Activated T-cell treated with anti-CD3 and anti-CD28 coated beads, Interleukin-2, amount 50 U/mL, for 72 hours (primary cell): ENCODE measurements around the gene ARSI. TPM values are rescaled to one million over a fixed set of nuclear protein-coding genes. Genes with fewer than 3 reads are reported as not detected.

Experiments used
- ATAC-seq, 2 donors: fragments of 150-1000 bp; cut with Tn5 transposase; replicated peaks in 1 of 2; 2 replicates each; pipeline ENCODE4 v1.10.0; 2021; ENCODE audit warnings: moderate library complexity in 2 of 2, mild to moderate bottlenecking in 1 of 2
- DNase-seq, 2 donors: peaks; one replicate each; pipeline ENCODE4 v3.0.0; 2021 to 2022; ENCODE audit warnings: mixed read lengths in 1 of 2
- H3K27ac Mint-ChIP-seq: one replicate; pipeline ENCODE4 v1.8.0; 2022; ENCODE audit warnings: mild to moderate bottlenecking, moderate library complexity, mixed read lengths
- H3K27me3 Mint-ChIP-seq: one replicate; pipeline ENCODE4 v1.8.0; 2022; ENCODE audit warnings: low read depth, mixed read lengths
- H3K36me3 Mint-ChIP-seq, 2 donors: one replicate each; pipeline ENCODE4 v1.8.0; 2022; ENCODE audit warnings: mixed read lengths in 2 of 2, mild to moderate bottlenecking in 1 of 2; ENCODE audit not compliant: insufficient read depth in 2 of 2
- H3K4me1 Mint-ChIP-seq: one replicate; pipeline ENCODE4 v1.8.0; 2022; ENCODE audit warnings: low read depth, mixed read lengths
- H3K4me3 Mint-ChIP-seq, 2 donors: one replicate each; pipeline ENCODE4 v1.8.0; 2022; ENCODE audit warnings: mild to moderate bottlenecking in 2 of 2, mixed read lengths in 2 of 2, moderate library complexity in 2 of 2
- H3K9me3 Mint-ChIP-seq, 2 donors: one replicate each; pipeline ENCODE4 v1.8.0; 2022; ENCODE audit warnings: mixed read lengths in 2 of 2
- total RNA-seq, 2 donors: library from RNA; stranded (reverse); gene quantifications; one replicate each; pipeline ENCODE4 v1.2.3, GENCODE V29; 2022

Gene ARSI
- total RNA-seq, 2 donors from 2014 or later: not detected

DNA sequence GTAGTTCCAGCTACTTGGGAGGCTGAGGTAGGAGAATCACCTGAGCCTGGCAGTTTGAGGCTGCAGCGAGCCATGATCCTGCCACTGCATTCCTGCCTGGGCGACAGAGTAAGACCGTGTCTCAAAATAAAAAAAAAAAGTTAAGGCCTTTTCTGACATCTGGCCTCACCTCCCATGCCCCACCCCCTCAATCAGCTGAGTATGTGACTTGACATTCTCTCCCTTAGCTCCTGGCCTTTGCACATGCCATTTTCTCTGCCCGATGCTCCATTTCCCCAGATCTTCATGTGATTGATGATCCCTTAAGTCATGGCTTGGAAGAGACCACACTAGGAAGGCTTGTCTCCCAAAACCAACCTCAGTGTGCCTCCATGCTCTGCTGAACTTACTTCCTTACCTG is 37.1 kb upstream of the ARSI start:
- no peaks in the 10 kb centered on the region for H3K27me3 Mint-ChIP-seq
- DNase-seq: no peak
- H3K27ac Mint-ChIP-seq: no peak overlapping the region
- no peaks in the 10 kb centered on the region for H3K36me3 Mint-ChIP-seq
- H3K4me3 Mint-ChIP-seq: no peak overlapping the region
- H3K4me1 Mint-ChIP-seq: peaks cover 5% of the 10 kb centered on the region
- H3K9me3 Mint-ChIP-seq: no peaks in the 10 kb centered on the region
- no peak for ATAC-seq

DNA sequence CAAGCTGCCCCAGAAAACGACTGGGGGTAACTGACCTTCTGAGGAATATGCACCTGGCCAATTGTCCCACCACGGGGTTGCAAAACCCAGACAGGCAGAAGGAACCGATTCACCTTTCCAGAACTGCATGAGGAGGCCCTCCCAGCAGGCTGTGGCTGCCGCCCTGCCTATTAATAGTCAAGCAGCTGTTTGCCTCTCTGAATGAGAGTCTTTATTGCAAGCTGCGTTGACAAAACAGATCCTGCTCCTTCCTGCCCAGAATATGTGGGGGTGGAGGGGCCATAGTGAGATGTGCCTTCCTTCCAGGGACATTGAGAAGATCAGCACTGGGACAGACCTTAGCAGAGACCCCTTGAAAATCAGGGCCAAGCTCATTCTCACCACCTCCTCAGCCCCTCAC is 36.5 kb upstream of the ARSI start:
- ATAC-seq: no peak
- Mint-ChIP-seq H3K36me3 (no peaks in the 10 kb centered on the region), H3K4me1 (peaks cover 5% of the 10 kb centered on the region), H3K4me3 (no peak overlapping the region), H3K27ac (no peak overlapping the region), H3K27me3 (no peaks in the 10 kb centered on the region), H3K9me3 (no peaks in the 10 kb centered on the region)
- DNase-seq: no peak

DNA sequence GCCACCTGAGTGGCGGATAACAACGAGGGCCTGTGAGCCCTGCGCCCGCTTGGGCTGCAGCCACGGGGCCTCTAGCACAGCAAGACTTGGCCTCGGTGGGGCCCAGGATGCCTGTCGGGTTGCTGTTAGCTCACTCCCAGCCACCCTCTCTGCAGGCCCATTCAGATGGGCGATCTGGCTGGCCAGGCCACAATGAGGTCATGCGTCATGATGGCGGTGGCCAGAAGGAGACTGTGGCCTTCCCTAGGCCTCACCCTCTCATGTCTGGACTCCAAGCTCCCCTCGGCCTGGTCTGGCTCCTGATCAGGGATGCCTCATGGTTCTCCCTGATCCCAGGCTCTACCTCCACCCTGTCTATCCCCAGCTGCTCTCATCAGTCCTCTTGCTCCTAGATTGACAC is 35.8 kb upstream of the ARSI start:
- no peaks in the 10 kb centered on the region for H3K27me3 Mint-ChIP-seq
- H3K27ac Mint-ChIP-seq: no peak overlapping the region
- H3K9me3 Mint-ChIP-seq: no peaks in the 10 kb centered on the region
- H3K36me3 Mint-ChIP-seq: no peaks in the 10 kb centered on the region
- ATAC-seq: no peak
- H3K4me3 Mint-ChIP-seq: no peak overlapping the region
- no peak for DNase-seq
- H3K4me1 Mint-ChIP-seq: peaks cover 5% of the 10 kb centered on the region

DNA sequence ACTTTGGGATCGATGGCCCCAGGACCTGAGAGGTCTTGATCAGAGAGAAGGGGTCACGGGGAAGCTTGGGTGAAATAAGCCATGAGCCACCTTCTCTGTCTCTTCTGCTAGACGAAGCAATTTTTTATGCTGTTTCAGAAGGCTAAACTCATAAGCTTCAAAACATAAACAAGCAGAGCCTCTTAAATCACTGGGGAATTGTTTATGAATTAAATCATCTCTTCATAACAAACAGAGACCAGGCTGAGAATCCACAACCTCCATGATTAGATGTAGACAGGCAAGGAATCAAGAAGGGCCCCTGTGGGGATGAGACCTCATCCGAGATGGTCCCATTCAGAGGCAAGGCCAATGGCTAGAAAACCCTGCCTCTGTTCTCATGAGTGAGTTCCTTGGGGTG is 33.1 kb upstream of the ARSI start:
- Mint-ChIP-seq H3K4me3 (no peak overlapping the region), H3K9me3 (no peaks in the 10 kb centered on the region)

DNA sequence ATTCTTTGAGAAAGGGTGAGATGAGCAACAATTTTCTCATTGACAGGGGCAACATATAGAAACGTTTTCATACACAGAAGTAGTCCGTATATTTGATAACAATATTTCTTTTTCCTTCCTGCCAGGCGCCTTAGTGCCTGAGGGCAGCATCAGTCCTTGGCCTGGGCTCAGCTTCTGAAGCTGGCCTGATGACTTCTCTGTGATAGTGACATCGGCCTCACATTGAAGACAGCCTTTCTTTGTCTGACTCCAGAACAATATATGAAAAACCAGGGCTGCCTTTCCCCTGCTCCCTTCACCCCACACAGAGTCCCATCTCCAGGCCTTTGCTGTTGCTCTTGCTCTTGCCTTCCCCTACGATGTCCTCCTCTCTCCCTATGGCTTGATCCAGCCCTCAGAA is 30.7 kb upstream of the ARSI start:
- ATAC-seq (no peak), DNase-seq (no peak)
- H3K4me3 Mint-ChIP-seq: no peak overlapping the region
- H3K27ac Mint-ChIP-seq: no peak overlapping the region
- H3K9me3 Mint-ChIP-seq: no peaks in the 10 kb centered on the region
- H3K36me3 Mint-ChIP-seq: no peaks in the 10 kb centered on the region
- H3K27me3 Mint-ChIP-seq: peaks cover 8% of the 10 kb centered on the region
- H3K4me1 Mint-ChIP-seq: no peaks in the 10 kb centered on the region

More for the DNA sequence above, 33.1 kb upstream of the ARSI start:
- H3K36me3 Mint-ChIP-seq: no peaks in the 10 kb centered on the region
- ATAC-seq: no peak
- H3K27ac Mint-ChIP-seq: no peak overlapping the region
- H3K27me3 Mint-ChIP-seq: no peaks in the 10 kb centered on the region
- no peak for DNase-seq
- peaks cover 2% of the 10 kb centered on the region for H3K4me1 Mint-ChIP-seq

DNA sequence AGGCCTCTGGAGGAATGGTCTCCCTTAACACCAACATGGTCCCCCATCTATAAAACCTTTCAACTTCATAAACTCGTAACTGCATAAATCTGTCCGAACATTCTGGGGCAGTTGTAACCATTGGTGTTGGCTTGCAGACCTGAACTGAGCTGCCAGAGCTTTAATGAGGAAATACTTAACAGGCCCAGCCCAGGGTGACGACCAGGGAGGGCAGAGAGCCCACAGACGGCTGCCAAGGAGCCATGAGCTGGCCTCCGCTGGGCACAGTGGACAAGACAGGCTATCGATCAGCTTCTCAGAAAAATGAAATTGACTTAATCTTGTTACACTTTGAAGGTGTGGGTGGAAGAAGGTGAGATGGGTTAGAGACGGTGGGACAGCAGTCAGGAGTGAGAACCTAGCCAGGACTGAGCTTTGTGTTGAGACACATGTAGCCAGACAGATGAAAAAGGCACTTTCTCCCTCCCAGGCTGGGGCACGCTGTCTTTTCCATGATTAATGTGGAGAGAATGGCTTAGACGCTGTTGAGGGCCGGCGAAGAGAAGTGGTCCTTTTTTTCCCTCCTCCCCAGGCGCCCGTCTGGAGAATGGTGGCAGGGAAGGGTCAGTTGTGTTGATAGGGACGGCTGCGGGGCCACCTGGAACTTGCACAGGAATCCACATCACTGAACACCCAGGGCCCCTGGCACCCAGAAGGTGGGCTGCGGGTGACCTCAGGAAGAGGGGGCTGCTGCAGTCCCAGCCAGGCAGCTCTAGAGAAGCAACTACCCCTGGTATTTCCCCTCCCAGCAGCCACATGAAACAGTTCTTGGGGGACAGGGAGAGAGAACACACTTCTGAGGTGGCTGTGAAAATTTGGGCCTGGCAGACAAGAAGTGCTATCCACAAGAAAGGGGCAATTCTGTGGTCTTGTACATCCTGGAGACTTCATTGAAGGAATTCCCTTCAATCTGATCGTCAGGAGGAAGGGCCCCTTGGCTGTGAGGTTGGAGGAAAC is 27.5 kb upstream of the ARSI start:
- Mint-ChIP-seq H3K4me3 (no peak overlapping the region), H3K9me3 (no peaks in the 10 kb centered on the region), H3K4me1 (no peaks in the 10 kb centered on the region), H3K27ac (no peak overlapping the region), H3K27me3 (peaks cover 8% of the 10 kb centered on the region), H3K36me3 (no peaks in the 10 kb centered on the region)
- DNase-seq (no peak), ATAC-seq (no peak)

DNA sequence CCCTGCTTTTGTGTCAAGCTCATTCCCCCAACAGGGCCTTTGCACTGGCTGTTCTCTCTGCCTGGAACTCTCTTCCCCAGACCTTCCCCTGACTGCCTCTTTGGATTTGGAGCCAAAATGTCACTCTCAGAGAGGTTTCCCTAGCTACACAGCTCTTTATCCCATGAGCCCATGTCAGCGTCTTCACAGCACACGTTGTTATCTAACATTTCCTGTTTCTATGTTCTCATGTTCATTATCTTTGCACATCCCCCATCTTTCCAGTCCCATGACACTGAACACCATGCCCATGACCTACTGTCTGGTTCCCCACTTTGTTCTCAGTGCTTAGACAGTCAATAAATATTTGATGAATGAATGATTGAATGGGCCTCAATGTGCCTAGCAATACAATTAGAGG is 26.3 kb upstream of the ARSI start:
- DNase-seq: no peak
- ATAC-seq: no peak
- Mint-ChIP-seq H3K27ac (no peak overlapping the region), H3K9me3 (no peaks in the 10 kb centered on the region), H3K4me3 (no peak overlapping the region), H3K27me3 (peaks cover 8% of the 10 kb centered on the region), H3K4me1 (no peaks in the 10 kb centered on the region), H3K36me3 (no peaks in the 10 kb centered on the region)

DNA sequence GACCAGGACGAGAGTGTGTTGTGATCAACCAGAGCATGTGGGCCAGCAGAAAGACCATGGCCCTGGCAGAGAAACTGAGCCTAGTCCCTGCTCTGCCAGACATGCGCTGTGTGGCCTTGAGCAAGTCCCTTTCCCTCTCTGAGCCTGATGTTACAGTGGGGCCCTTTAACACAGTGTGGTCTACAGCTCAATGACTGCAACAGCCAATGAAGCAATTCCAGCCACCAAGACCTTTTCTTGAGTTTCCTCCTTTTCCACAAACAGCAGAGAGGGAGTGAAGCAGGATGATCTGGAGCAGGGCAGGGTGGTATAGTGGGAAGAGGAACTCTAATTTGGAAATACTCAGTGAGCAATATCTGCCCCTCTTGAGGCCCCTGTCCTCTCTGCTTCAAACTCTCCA is 25.8 kb upstream of the ARSI start:
- H3K9me3 Mint-ChIP-seq: no peaks in the 10 kb centered on the region
- DNase-seq: no peak
- no peak overlapping the region for H3K27ac Mint-ChIP-seq
- H3K4me1 Mint-ChIP-seq: no peaks in the 10 kb centered on the region
- no peak overlapping the region for H3K4me3 Mint-ChIP-seq
- peaks cover 8% of the 10 kb centered on the region for H3K27me3 Mint-ChIP-seq
- no peak for ATAC-seq
- no peaks in the 10 kb centered on the region for H3K36me3 Mint-ChIP-seq

DNA sequence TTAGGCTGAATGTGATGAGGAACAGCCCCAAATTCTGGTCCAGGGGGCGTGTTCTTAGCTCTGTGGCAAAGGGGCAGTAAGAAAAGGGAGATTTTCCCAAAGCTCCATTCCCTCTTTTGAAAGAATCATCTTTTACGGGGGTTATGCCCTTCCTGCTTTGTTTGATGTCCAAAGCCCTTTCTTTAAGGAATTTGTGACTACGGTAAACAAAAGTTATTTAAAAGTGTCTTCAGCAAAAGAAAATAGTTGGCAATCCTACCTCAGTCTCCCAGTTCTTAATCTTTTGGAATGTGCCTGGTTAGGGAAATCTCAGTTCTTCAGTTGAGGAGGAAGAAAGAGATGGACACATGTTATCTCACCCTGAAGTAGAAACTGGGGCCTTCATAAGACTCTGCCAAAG is 24.4 kb upstream of the ARSI start:
- Mint-ChIP-seq H3K4me1 (peaks cover under 1% of the 10 kb centered on the region), H3K27ac (no peak overlapping the region), H3K27me3 (peaks cover 8% of the 10 kb centered on the region), H3K9me3 (no peaks in the 10 kb centered on the region), H3K4me3 (no peak overlapping the region), H3K36me3 (no peaks in the 10 kb centered on the region)
- DNase-seq (no peak), ATAC-seq (no peak)

DNA sequence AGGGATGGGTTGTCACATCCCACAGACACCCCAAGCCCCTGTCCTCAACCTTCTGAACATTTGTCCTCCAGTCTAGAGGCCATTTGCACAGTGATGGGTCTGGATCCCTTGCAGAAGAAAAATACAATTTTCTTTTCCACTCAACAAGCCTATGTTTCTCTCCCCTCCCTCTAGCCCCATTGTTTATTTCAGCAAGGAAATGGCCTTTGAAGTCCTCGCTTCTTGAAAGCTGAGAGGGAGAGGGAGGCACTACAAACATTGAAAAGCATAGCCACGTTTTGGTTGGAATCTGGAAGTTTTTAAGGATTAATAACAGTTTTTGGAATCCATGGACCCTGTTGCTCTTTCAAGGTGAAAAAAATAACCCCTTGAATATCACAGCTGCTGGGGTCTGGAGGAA is 24.0 kb upstream of the ARSI start:
- ATAC-seq (no peak), DNase-seq (no peak)
- Mint-ChIP-seq H3K4me3 (no peak overlapping the region), H3K27me3 (peaks cover 8% of the 10 kb centered on the region), H3K36me3 (no peaks in the 10 kb centered on the region), H3K4me1 (peaks cover 5% of the 10 kb centered on the region), H3K27ac (no peak overlapping the region), H3K9me3 (no peaks in the 10 kb centered on the region)

DNA sequence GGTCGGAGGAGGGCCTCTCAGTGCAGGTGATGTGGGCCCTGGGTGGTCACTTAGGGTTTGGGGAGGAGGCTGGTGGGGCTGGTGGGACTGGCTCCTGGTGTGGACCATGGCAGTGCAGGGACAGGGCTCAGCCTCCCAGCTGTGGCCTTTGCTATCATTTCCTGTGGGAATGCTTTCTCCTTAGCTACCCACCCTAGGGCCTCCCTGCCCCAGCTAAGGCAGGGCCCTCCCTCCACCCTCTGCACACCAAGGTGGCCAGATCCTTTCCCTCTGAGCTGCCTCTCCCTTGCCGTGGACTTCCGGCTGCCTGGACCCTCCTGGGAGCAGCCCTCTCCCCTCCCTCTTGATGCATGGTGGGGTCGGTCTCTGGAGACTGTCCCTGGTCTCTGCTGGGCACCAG is 22.7 kb upstream of the ARSI start:
- peaks cover 8% of the 10 kb centered on the region for H3K27me3 Mint-ChIP-seq

DNA sequence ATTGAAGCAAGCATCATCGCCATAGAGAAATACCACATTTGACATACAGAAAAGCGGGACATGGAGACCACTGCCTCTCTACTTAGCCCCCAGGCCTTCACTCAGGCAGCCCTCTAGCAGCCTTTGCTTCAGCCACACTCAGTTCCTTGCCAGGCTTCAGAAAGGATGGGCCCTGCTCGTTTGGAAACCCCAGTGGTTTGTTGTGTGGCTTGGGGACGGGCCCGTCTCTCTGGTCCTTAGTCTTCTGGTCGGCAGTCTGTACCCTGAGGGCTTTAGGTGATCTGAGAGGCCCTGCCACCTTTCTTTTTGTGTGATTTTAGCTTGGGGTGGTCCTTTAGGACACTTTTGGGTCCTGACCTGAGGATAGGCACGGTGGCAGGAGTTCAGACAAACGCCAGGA is 21.1 kb upstream of the ARSI start:
- Mint-ChIP-seq H3K27ac (no peak overlapping the region), H3K4me3 (no peak overlapping the region), H3K9me3 (peaks cover 0 to 2% of the 10 kb centered on the region in 2 donors), H3K27me3 (peaks cover 2% of the 10 kb centered on the region), H3K4me1 (peaks cover 6% of the 10 kb centered on the region), H3K36me3 (no peaks in the 10 kb centered on the region)
- DNase-seq (no peak), ATAC-seq (no peak)

More for the DNA sequence above, 22.7 kb upstream of the ARSI start:
- ATAC-seq: no peak
- H3K36me3 Mint-ChIP-seq: no peaks in the 10 kb centered on the region
- no peak overlapping the region for H3K4me3 Mint-ChIP-seq
- no peak for DNase-seq
- peaks cover 0 to 2% of the 10 kb centered on the region in 2 donors for H3K9me3 Mint-ChIP-seq
- no peak overlapping the region for H3K27ac Mint-ChIP-seq
- H3K4me1 Mint-ChIP-seq: peaks cover 6% of the 10 kb centered on the region

DNA sequence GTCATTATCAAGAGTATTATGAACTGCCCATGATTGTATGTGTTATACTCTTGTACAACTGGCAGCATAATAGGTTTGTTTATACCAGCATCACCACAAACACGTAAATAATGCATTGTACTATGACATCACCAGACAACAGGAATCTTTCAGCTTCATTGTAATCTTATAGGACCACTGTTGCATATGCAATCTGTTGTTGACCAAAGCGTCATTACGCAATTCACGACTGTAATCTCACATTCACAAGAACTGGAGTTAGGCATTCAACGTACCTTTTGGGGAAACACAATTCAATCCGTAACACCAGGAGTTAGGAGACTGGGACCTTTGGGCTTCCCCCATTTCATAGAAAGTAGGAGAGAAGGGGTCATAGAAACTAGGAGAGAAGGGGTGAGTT is 20.4 kb upstream of the ARSI start:
- Mint-ChIP-seq H3K36me3 (no peaks in the 10 kb centered on the region), H3K27me3 (peaks cover 1% of the 10 kb centered on the region), H3K9me3 (peaks cover 0 to 2% of the 10 kb centered on the region in 2 donors), H3K27ac (no peak overlapping the region), H3K4me3 (no peak overlapping the region), H3K4me1 (peaks cover 6% of the 10 kb centered on the region)
- DNase-seq (no peak), ATAC-seq (no peak)

DNA sequence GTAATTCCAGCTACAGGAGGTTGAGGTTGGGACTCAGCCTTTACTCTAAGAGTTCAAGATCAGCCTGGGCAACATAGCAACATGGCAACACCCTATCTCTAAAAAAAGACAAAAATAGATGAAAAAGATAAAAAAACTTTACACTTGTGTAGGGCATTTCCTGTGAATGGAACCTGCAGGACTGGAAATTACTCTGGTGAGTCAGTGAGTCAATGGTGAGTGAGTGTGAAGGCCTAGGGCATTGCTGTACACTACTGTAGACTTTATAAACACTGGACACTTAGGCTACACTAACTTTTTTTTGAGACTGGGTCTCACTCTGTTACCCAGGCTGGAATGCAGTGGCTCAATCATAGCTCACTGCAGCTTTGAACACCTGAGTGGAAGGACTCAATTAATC is 19.5 kb upstream of the ARSI start:
- H3K4me1 Mint-ChIP-seq: peaks cover 6% of the 10 kb centered on the region
- peak in 1 of 2 donors; percentile 42 for ATAC-seq

More for the DNA sequence above, 19.5 kb upstream of the ARSI start:
- Mint-ChIP-seq H3K27ac (no peak overlapping the region), H3K4me3 (no peak overlapping the region), H3K36me3 (no peaks in the 10 kb centered on the region), H3K27me3 (peaks cover 4% of the 10 kb centered on the region), H3K9me3 (peaks cover 0 to 2% of the 10 kb centered on the region in 2 donors)
- DNase-seq: no peak
